ENCODE measurements around the gene PRAMEF26.
"Not testable (repeated sequence)": the region's sequence is repeated elsewhere in the genome, so short reads cannot be mapped to it uniquely, and the experiment has no call there.

The PRAMEF26 gene

DNA sequence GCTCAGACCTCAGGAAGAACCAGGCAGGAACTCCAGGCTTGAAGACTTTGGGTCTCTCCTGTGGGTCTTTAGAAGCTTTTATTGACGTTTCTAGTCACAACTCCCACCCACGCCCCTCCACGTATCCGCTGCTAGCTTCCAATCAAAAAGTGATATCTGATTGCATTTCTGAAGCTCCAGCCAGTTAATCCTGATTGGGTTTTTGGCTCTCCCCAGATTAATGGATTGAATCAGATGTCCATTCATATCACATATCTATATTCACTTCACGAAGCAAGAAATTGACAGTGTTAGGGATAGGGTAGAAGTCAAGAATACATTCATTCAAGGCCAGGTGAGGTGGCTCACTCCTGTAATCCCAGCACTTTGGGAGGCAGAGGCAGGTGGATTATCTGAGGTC lies at the start of gene PRAMEF26:
TSS of gene PRAMEF26 (minus strand) at position 101 of the 400 bp plus-strand sequence. CDS start 2,914 bp downstream, outside the sequence.
- not testable (repeated sequence) for DNase-seq

DNA sequence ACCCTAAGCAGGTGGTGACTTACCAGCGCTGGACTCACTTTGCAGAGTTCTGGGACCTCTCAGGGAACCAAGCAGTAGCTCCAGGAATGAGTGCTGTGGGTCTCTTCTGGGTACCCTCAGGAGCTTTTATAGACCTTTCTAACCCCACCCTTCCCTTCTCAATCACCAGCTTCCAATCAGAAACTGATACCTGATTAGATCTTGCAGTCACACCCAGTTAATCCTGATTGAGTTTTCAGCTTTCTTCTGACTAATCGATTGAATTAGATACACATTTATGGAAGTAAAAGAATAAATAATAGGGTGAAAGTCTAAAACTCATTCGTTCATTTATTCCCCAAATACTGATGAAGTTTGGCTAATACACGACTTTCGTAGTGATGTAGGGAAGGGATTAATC lies 45.5 kb upstream of the PRAMEF26 start, which contains the start of gene PRAMEF13:
TSS of gene PRAMEF13 (minus strand) at position 101 of the 400 bp plus-strand sequence. CDS start 1,820 bp downstream, outside the sequence.
- not testable (repeated sequence) for DNase-seq

DNA sequence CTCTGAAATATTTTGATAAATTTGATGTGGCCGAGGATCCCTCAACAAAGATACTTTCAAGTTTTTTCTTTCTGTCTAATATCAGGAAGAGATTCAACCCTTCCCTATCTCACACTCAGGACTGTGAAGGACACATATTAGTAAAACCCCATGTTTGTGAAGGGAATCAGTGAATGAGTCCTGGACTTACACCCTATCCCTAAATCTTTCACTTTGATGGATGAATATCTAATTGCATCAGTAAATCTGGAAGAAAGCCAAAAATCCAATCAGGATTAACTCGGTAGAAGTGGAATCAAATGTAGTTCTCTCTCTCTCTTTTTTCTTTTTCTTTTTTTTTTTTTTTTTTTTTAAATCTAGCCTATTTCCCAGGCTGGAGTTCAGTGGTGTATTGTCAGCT lies 15.7 kb upstream of the PRAMEF26 start, which contains the start of gene PRAMEF9:
TSS of gene PRAMEF9 (plus strand) at position 301 of the 400 bp plus-strand sequence. CDS start 3,433 bp downstream, outside the sequence.
- DNase-seq: not testable (repeated sequence)

- DNase-seq: not testable (repeated sequence)
Measured at GRCh38 chr1:13165531-13165930, 9.7 kb upstream of the PRAMEF26 start, which contains the start of gene HNRNPCL4. HNRNPCL4 (minus strand) TSS chr1:13165631; CDS start chr1:13165467, 164 bp downstream.

DNA sequence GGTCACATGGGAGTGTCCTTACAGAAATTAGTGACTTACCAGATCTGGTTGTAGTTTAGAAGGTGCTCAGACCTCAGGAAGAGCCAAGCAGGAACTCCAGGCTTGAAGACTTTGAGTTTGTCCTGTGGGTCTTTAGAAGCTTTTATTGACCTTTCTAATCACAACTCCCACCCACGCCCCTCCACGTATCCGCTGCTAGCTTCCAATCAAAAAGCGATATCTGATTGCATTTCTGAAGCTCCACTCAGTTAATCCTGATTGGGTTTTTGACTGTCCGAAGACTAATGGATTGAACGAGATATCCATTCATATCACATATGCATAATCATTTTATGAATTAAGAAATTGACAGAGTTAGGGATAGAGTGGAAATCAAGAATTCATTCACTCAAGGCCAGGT lies 39.1 kb downstream of the PRAMEF26 start, which contains the start of gene HNRNPCL2:
TSS of gene HNRNPCL2 (minus strand) at position 101 of the 400 bp plus-strand sequence. CDS start 454 bp downstream, outside the sequence.
- not testable (repeated sequence) for DNase-seq
